ENCODE measurements around the gene DDX56. TPM values are rescaled to one million over a fixed set of nuclear protein-coding genes. Genes with fewer than 3 reads are reported as not detected.

The DDX56 gene
- total and polyA plus RNA-seq, 2 of the 13 experiments (the other 11 are each of a cell fraction or from before 2014, with no cell fraction given): 82.6 to 120 TPM

DNA sequence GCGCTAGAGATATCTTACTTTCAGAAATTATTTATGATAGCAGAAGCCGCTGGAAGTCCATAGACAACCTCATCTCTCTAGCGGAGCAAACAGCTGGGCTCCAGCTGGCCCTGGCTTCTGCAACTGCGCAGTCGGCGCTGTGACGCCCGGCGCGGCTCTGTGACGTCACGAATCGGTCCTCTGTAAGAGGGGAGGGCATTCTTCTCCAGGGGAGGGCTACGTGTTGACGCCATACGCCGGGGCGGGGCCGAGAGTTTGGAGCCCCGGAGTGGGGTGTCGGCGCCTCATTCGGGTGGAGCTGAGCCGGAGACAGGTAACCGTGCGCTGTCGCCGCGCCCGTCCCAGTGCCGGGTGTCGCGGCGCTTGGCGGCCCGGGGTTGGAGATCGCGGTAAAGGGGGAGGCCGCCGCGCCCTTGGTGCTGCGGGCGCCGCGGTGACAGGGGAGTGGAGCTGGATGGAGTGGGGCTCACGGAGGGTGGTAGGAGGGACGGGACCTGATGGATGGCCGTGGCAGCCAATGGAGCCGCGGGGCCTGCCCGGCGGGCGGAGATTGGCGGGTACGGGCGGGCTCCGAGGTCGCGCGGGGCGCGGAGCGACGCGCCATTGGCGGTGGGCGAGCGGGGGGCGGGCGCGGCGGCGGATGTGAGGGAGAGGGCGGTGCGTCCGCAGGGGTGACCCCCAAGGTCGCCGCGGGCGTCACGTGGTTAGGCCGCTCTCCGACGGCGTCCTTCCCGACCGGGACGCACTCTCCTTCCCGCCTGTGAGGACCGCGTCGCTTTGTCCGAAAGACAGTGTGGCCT lies 32.8 kb upstream of the DDX56 start, which contains the start of gene OGDH (continued):
- TF ChIP-seq MIER3 (CRISPR knock-in tag; IDR thresholded peaks at IDR 0.05; ENCODE audit: borderline replicate concordance) (peak; percentile 77; the same call in 1 of the 2 replicates), HNRNPUL1 (IDR thresholded peaks at IDR 0.05; ENCODE audit: low read depth, low read length) (no peak), CBX5 (CRISPR knock-in tag; IDR thresholded peaks at IDR 0.05; ENCODE audit: borderline replicate concordance) (0 out of 2 replicates have a peak, but pooled peaks have one; percentile 12), ZNF605 (CRISPR knock-in tag; IDR thresholded peaks at IDR 0.05) (no peak; the same call in 1 of the 2 replicates), NFIB (CRISPR knock-in tag; IDR thresholded peaks at IDR 0.05; ENCODE audit: borderline replicate concordance) (no peak), XRCC5 (optimal IDR thresholded peaks at IDR 0.05; ENCODE audit: low read length) (peak; percentile 71), TEAD2 (CRISPR knock-in tag; IDR thresholded peaks at IDR 0.05) (no peak), DR1 (CRISPR knock-in tag; IDR thresholded peaks at IDR 0.05) (peak; percentile 4; the same call in 1 of the 2 replicates), NFRKB (IDR thresholded peaks at IDR 0.05) (no peak), MED13 (CRISPR knock-in tag; IDR thresholded peaks at IDR 0.05) (no peak)
- TF ChIP-seq, protein P1, sequence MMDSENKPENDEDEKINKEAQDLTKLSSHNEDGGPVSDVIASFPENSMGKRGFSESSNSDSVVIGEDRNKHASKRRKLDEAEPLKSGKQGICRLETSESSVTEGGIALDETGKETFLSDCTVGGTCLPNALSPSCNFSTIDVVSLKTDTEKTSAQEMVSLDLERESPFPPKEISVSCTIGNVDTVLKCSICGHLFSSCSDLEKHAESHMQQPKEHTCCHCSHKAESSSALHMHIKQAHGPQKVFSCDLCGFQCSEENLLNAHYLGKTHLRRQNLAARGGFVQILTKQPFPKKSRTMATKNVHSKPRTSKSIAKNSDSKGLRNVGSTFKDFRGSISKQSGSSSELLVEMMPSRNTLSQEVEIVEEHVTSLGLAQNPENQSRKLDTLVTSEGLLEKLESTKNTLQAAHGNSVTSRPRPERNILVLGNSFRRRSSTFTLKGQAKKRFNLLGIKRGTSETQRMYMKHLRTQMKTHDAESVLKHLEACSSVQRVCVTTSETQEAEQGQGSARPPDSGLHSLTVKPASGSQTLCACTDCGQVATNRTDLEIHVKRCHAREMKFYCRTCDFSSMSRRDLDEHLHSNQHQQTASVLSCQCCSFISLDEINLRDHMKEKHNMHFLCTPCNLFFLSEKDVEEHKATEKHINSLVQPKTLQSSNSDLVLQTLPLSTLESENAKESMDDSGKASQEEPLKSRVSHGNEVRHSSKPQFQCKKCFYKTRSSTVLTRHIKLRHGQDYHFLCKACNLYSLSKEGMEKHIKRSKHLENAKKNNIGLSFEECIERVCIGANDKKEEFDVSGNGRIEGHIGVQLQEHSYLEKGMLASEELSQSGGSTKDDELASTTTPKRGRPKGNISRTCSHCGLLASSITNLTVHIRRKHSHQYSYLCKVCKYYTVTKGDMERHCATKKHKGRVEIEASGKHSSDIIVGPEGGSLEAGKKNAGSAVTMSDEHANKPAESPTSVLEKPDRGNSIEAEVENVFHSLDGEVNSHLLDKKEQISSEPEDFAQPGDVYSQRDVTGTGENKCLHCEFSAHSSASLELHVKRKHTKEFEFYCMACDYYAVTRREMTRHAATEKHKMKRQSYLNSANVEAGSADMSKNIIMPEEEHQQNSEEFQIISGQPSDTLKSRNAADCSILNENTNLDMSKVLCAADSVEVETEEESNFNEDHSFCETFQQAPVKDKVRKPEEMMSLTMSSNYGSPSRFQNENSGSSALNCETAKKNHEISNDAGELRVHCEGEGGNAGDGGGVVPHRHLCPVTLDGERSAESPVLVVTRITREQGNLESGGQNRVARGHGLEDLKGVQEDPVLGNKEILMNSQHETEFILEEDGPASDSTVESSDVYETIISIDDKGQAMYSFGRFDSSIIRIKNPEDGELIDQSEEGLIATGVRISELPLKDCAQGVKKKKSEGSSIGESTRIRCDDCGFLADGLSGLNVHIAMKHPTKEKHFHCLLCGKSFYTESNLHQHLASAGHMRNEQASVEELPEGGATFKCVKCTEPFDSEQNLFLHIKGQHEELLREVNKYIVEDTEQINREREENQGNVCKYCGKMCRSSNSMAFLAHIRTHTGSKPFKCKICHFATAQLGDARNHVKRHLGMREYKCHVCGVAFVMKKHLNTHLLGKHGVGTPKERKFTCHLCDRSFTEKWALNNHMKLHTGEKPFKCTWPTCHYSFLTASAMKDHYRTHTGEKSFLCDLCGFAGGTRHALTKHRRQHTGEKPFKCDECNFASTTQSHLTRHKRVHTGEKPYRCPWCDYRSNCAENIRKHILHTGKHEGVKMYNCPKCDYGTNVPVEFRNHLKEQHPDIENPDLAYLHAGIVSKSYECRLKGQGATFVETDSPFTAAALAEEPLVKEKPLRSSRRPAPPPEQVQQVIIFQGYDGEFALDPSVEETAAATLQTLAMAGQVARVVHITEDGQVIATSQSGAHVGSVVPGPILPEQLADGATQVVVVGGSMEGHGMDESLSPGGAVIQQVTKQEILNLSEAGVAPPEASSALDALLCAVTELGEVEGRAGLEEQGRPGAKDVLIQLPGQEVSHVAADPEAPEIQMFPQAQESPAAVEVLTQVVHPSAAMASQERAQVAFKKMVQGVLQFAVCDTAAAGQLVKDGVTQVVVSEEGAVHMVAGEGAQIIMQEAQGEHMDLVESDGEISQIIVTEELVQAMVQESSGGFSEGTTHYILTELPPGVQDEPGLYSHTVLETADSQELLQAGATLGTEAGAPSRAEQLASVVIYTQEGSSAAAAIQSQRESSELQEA (CRISPR knock-in tag; IDR thresholded peaks at IDR 0.05; ENCODE audit: not compliant biosample characterization): peak; percentile 74
- TF ChIP-seq, protein P2, sequence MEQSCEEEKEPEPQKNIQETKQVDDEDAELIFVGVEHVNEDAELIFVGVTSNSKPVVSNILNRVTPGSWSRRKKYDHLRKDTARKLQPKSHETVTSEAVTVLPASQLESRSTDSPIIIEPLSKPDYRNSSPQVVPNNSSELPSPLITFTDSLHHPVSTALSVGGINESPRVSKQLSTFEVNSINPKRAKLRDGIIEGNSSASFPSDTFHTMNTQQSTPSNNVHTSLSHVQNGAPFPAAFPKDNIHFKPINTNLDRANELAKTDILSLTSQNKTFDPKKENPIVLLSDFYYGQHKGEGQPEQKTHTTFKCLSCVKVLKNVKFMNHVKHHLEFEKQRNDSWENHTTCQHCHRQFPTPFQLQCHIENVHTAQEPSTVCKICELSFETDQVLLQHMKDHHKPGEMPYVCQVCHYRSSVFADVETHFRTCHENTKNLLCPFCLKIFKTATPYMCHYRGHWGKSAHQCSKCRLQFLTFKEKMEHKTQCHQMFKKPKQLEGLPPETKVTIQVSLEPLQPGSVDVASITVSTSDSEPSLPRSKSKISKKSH (CRISPR knock-in tag; IDR thresholded peaks at IDR 0.05; ENCODE audit: borderline replicate concordance): peak; percentile 41; the same call in 1 of the 2 replicates
- TF ChIP-seq, protein P3, sequence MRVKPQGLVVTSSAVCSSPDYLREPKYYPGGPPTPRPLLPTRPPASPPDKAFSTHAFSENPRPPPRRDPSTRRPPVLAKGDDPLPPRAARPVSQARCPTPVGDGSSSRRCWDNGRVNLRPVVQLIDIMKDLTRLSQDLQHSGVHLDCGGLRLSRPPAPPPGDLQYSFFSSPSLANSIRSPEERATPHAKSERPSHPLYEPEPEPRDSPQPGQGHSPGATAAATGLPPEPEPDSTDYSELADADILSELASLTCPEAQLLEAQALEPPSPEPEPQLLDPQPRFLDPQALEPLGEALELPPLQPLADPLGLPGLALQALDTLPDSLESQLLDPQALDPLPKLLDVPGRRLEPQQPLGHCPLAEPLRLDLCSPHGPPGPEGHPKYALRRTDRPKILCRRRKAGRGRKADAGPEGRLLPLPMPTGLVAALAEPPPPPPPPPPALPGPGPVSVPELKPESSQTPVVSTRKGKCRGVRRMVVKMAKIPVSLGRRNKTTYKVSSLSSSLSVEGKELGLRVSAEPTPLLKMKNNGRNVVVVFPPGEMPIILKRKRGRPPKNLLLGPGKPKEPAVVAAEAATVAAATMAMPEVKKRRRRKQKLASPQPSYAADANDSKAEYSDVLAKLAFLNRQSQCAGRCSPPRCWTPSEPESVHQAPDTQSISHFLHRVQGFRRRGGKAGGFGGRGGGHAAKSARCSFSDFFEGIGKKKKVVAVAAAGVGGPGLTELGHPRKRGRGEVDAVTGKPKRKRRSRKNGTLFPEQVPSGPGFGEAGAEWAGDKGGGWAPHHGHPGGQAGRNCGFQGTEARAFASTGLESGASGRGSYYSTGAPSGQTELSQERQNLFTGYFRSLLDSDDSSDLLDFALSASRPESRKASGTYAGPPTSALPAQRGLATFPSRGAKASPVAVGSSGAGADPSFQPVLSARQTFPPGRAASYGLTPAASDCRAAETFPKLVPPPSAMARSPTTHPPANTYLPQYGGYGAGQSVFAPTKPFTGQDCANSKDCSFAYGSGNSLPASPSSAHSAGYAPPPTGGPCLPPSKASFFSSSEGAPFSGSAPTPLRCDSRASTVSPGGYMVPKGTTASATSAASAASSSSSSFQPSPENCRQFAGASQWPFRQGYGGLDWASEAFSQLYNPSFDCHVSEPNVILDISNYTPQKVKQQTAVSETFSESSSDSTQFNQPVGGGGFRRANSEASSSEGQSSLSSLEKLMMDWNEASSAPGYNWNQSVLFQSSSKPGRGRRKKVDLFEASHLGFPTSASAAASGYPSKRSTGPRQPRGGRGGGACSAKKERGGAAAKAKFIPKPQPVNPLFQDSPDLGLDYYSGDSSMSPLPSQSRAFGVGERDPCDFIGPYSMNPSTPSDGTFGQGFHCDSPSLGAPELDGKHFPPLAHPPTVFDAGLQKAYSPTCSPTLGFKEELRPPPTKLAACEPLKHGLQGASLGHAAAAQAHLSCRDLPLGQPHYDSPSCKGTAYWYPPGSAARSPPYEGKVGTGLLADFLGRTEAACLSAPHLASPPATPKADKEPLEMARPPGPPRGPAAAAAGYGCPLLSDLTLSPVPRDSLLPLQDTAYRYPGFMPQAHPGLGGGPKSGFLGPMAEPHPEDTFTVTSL (CRISPR knock-in tag; IDR thresholded peaks at IDR 0.05; ENCODE audit: borderline replicate concordance): peak; percentile 67

All from HepG2 (cell line).